HG03196 (cell line): ENCODE results near the gene TMEM183A.

Experiments
- ATAC-seq: cut with Tn5 transposase; IDR thresholded peaks from one replicate; pipeline ENCODE4 v1.9.1; 2021; ENCODE audit not compliant: unreplicated experiment

The TMEM183A gene

GRCh38 chr1:203044546-203045250 lies 37.5 kb downstream of the TMEM183A start:
- ATAC-seq, result no peak

GRCh38 chr1:203045336-203045735 lies 38.2 kb downstream of the TMEM183A start:
- no peak for ATAC-seq

- ATAC-seq, result no peak
Observed at GRCh38 chr1:203045821-203046594, 38.8 kb downstream of the TMEM183A start.

- no peak for ATAC-seq
Observed at GRCh38 chr1:203046984-203047630, 39.9 kb downstream of the TMEM183A start.

GRCh38 chr1:203048086-203048485 lies 40.9 kb downstream of the TMEM183A start:
- no peak for ATAC-seq

- no peak for ATAC-seq
Observed at GRCh38 chr1:203048555-203049051, 41.4 kb downstream of the TMEM183A start.

GRCh38 chr1:203049077-203049476 lies 41.9 kb downstream of the TMEM183A start:
- no peak for ATAC-seq

- ATAC-seq, result no peak
Observed at GRCh38 chr1:203049576-203050180, 42.5 kb downstream of the TMEM183A start.

GRCh38 chr1:203050826-203051225 lies 43.7 kb downstream of the TMEM183A start:
- ATAC-seq, result no peak

GRCh38 chr1:203051841-203052324 lies 44.7 kb downstream of the TMEM183A start:
- no peak for ATAC-seq

- ATAC-seq, result no peak
Observed at GRCh38 chr1:203052601-203053000, 45.4 kb downstream of the TMEM183A start.

- no peak for ATAC-seq
Observed at GRCh38 chr1:203054184-203054583, 47.0 kb downstream of the TMEM183A start.

GRCh38 chr1:203054642-203055041 lies 47.5 kb downstream of the TMEM183A start:
- no peak for ATAC-seq

- ATAC-seq, result no peak
Observed at GRCh38 chr1:203055161-203055799, 48.1 kb downstream of the TMEM183A start.

- ATAC-seq, result no peak
Observed at GRCh38 chr1:203056012-203056411, 48.8 kb downstream of the TMEM183A start.

GRCh38 chr1:203056516-203056915 lies 49.3 kb downstream of the TMEM183A start:
- ATAC-seq, result no peak

GRCh38 chr1:203057911-203058675 lies 50.9 kb downstream of the TMEM183A start:
- no peak for ATAC-seq

- ATAC-seq, result no peak
Observed at GRCh38 chr1:203058676-203058935, 51.4 kb downstream of the TMEM183A start.

GRCh38 chr1:203059485-203059884 lies 52.3 kb downstream of the TMEM183A start:
- ATAC-seq, result no peak

- no peak for ATAC-seq
Observed at GRCh38 chr1:203060115-203060514, 52.9 kb downstream of the TMEM183A start.
